OCI-LY7 (cell line): ENCODE measurements around the gene NSRP1. TPM values are rescaled to one million over a fixed set of nuclear protein-coding genes. Genes with fewer than 3 reads are reported as not detected.
"Not testable (repeated sequence)": the region's sequence is repeated elsewhere in the genome, so short reads cannot be mapped to it uniquely, and the experiment has no call there.

Experiments used
- BruUV-seq: library from RNA; stranded (reverse); fragments of 400-500 nt; replicated peaks from 2 replicates; lab custom pipeline; 2021; lab: Mats Ljungman, UMichigan
- CTCF ChIA-PET: fragments of 300-600 bp; sonication (Branson Sonifier 250); formaldehyde crosslinking; loops from one replicate; lab custom pipeline; 2022; ENCODE audit warnings: antibody characterized with exemption; ENCODE audit not compliant: unreplicated experiment; lab: Charles Lee
- POLR2A ChIA-PET: fragments of 300-600 bp; sonication (Branson Sonifier 250); formaldehyde crosslinking; loops from one replicate; lab custom pipeline; 2022; ENCODE audit warnings: antibody characterized with exemption; lab: Charles Lee
- DNase-seq: peaks from one replicate; pipeline ENCODE4 v3.0.0-alpha.2; 2015; ENCODE audit warnings: low spot score
- H2AFZ ChIP-seq: fragments of 200-600 bp; sonication (generic), shearing (Covaris generic); 2 replicates; pipeline ENCODE4 v1.6.1; 2014; ENCODE audit warnings: mild to moderate bottlenecking, antibody characterized with exemption, low read length, moderate library complexity
- H3K27ac ChIP-seq: fragments of 200-600 bp; sonication (generic); 2 replicates; pipeline ENCODE4 v1.5.1; 2014; ENCODE audit warnings: mixed run types, low read depth, mild to moderate bottlenecking, moderate library complexity, low read length, inconsistent platforms; ENCODE audit not compliant: poor library complexity, severe bottlenecking
- H3K36me3 ChIP-seq: fragments of 200-600 bp; sonication (generic); 2 replicates; pipeline ENCODE4 v1.6.1; 2014; ENCODE audit warnings: mild to moderate bottlenecking, antibody characterized with exemption, low read length, moderate library complexity, mixed read lengths; ENCODE audit not compliant: insufficient read depth
- H3K4me1 ChIP-seq: fragments of 200-600 bp; sonication (generic); 2 replicates; pipeline ENCODE4 v1.5.1; 2014; ENCODE audit warnings: mild to moderate bottlenecking, low read length; ENCODE audit not compliant: insufficient read depth, poor library complexity, severe bottlenecking
- H3K4me2 ChIP-seq: fragments of 200-600 bp; sonication (generic); 2 replicates; pipeline ENCODE4 v1.6.1; 2014; ENCODE audit warnings: mild to moderate bottlenecking, low read length
- H3K4me3 ChIP-seq: fragments of 200-600 bp; sonication (generic); 2 replicates; pipeline ENCODE4 v1.5.1; 2014; ENCODE audit warnings: mild to moderate bottlenecking, low read depth, low read length; ENCODE audit not compliant: poor library complexity, severe bottlenecking
- H3K79me2 ChIP-seq: fragments of 200-600 bp; sonication (generic); 2 replicates; pipeline ENCODE4 v1.6.1; 2016; ENCODE audit warnings: low read depth, mild to moderate bottlenecking, low read length, moderate library complexity, mixed read lengths; ENCODE audit not compliant: insufficient read depth
- H3K9me2 ChIP-seq: fragments of 200-600 bp; sonication (generic); 2 replicates; pipeline ENCODE4 v1.6.1; 2016; ENCODE audit warnings: mild to moderate bottlenecking, low read length, mixed read lengths; ENCODE audit not compliant: insufficient read depth
- H3K9me3 ChIP-seq: fragments of 200-600 bp; sonication (generic); 2 replicates; pipeline ENCODE4 v1.6.1; 2014; ENCODE audit warnings: mild to moderate bottlenecking, mixed run types, low read length, mixed read lengths
- H4K20me1 ChIP-seq: fragments of 200-600 bp; sonication (generic); 2 replicates; pipeline ENCODE4 v1.6.1; 2014; ENCODE audit warnings: mild to moderate bottlenecking, antibody characterized with exemption, low read length, moderate library complexity, mixed read lengths; ENCODE audit not compliant: insufficient read depth
- CTCF ChIP-seq: fragments of 200-600 bp; sonication (generic); conservative IDR thresholded peaks from 2 replicates; pipeline ENCODE4 v1.5.1; 2014; ENCODE audit warnings: mild to moderate bottlenecking, antibody characterized with exemption, low read length, moderate library complexity, mixed read lengths
- EZH2phosphoT487 ChIP-seq: fragments of 200-600 bp; sonication (generic); IDR thresholded peaks from 2 replicates; pipeline ENCODE4 v1.6.1; 2018; ENCODE audit warnings: low read depth, borderline replicate concordance, mild to moderate bottlenecking, mixed run types, antibody characterized with exemption, low read length, moderate library complexity, mixed read lengths
- intact Hi-C: fragments of 100-400 bp; cut with micrococcal nuclease; formaldehyde crosslinking; loops from one replicate; pipeline ENCODE4 v1.10.0; 2022; ENCODE audit not compliant: unreplicated experiment
- total RNA-seq, 2 experiments: library from RNA; depleted of rRNA in 1 of 2; stranded (reverse); fragments of >200 nt in 1 of 2; shearing (Covaris generic) in 1 of 2; gene quantifications; 2 replicates each; pipeline ENCODE4 v1.2.3, GENCODE V29; 2014 to 2022

The NSRP1 gene
- total RNA-seq, 2 experiments from 2014 or later: 18.6 to 44.1 TPM

GRCh38 chr17:30197416-30197815 lies 80.8 kb downstream of the NSRP1 start:
- BruUV-seq: no TSS peak
- CTCF ChIA-PET: no interaction called here

GRCh38 chr17:30199600-30199999 lies 83.0 kb downstream of the NSRP1 start:
- no TSS peak for BruUV-seq
- TF ChIP-seq EZH2phosphoT487 (no peak), CTCF (no peak)
- Histone ChIP-seq H3K4me2 (no peak overlapping the region), H3K4me3 (no peak overlapping the region), H3K36me3 (no peaks in the 10 kb centered on the region), H2AFZ (no peak overlapping the region), H3K79me2 (no peaks in the 10 kb centered on the region), H3K27ac (no peak overlapping the region), H4K20me1 (no peaks in the 10 kb centered on the region), H3K4me1 (no peaks in the 10 kb centered on the region), H3K9me3 (no peaks in the 10 kb centered on the region), H3K9me2 (no peaks in the 10 kb centered on the region)
- no peak for DNase-seq
- ChIA-PET CTCF (no interaction called here), POLR2A (no interaction called here)
- intact Hi-C loops: no loop called here

More at GRCh38 chr17:30197416-30197815, 80.8 kb downstream of the NSRP1 start:
- TF ChIP-seq EZH2phosphoT487 (no peak), CTCF (no peak)
- Histone ChIP-seq H3K27ac (no peak overlapping the region), H2AFZ (no peak overlapping the region), H3K79me2 (no peaks in the 10 kb centered on the region), H3K4me3 (no peak overlapping the region), H3K4me2 (no peak overlapping the region), H3K9me2 (no peaks in the 10 kb centered on the region), H3K9me3 (no peaks in the 10 kb centered on the region), H4K20me1 (no peaks in the 10 kb centered on the region), H3K36me3 (no peaks in the 10 kb centered on the region), H3K4me1 (no peaks in the 10 kb centered on the region)
- no peak for DNase-seq
- POLR2A ChIA-PET: no interaction called here
- intact Hi-C loops: no loop called here

- intact Hi-C loops: no loop called here
- no peak overlapping the region for H3K27ac ChIP-seq
- no peak overlapping the region for H3K4me3 ChIP-seq
- no TSS peak for BruUV-seq
- no peak overlapping the region for H2AFZ ChIP-seq
- H3K36me3 ChIP-seq: no peaks in the 10 kb centered on the region
- H4K20me1 ChIP-seq: no peaks in the 10 kb centered on the region
- no peak for TF ChIP-seq CTCF
- H3K79me2 ChIP-seq: no peaks in the 10 kb centered on the region
- no peaks in the 10 kb centered on the region for H3K9me2 ChIP-seq
- H3K9me3 ChIP-seq: no peaks in the 10 kb centered on the region
- no peak overlapping the region for H3K4me2 ChIP-seq
- no peak for DNase-seq
- ChIA-PET POLR2A (no interaction called here), CTCF (no interaction called here)
- H3K4me1 ChIP-seq: no peaks in the 10 kb centered on the region
Measured at GRCh38 chr17:30200106-30200505, 83.5 kb downstream of the NSRP1 start.

DNA sequence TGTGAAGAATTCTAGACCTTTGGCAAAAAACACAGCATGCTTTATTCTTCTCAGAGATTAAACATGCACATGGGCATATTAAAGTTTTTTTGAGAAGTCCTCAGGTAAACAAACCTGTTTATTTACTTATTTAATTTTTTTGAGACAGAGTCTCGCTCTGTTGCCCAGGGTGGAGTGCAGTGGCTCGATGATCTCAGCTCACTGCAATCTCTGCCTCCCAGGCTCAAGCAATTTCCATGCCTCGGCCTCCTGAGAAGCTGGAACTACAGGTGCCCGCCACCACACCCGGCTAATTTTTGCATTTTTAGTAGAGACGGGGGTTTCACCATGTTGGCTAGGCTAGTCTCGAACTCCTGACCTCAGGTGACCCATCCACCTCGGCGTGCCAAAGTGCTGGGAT lies 84.0 kb downstream of the NSRP1 start:
- POLR2A ChIA-PET, intact Hi-C loops, H3K9me2 ChIP-seq, H3K27ac ChIP-seq, H4K20me1 ChIP-seq, H3K36me3 ChIP-seq, CTCF ChIA-PET, BruUV-seq, H3K9me3 ChIP-seq, DNase-seq, H2AFZ ChIP-seq, H3K4me2 ChIP-seq, H3K4me1 ChIP-seq, H3K79me2 ChIP-seq, H3K4me3 ChIP-seq: not testable (repeated sequence)
